OCI-LY7 (cell line): Measurements from ENCODE around the gene KIF6.

Experiments used
- EZH2phosphoT487 ChIP-seq: fragments of 200-600 bp; sonication (generic); IDR thresholded peaks from 2 replicates; pipeline ENCODE4 v1.6.1; 2018; ENCODE audit warnings: low read depth, borderline replicate concordance, mild to moderate bottlenecking, mixed run types, antibody characterized with exemption, low read length, moderate library complexity, mixed read lengths
- TF ChIP-seq, protein P1 (sequence below): fragments of 200-600 bp; sonication (generic); conservative IDR thresholded peaks from 2 replicates; pipeline ENCODE4 v1.5.1; 2014; ENCODE audit warnings: mild to moderate bottlenecking, antibody characterized with exemption, low read length, moderate library complexity, mixed read lengths

DNA sequence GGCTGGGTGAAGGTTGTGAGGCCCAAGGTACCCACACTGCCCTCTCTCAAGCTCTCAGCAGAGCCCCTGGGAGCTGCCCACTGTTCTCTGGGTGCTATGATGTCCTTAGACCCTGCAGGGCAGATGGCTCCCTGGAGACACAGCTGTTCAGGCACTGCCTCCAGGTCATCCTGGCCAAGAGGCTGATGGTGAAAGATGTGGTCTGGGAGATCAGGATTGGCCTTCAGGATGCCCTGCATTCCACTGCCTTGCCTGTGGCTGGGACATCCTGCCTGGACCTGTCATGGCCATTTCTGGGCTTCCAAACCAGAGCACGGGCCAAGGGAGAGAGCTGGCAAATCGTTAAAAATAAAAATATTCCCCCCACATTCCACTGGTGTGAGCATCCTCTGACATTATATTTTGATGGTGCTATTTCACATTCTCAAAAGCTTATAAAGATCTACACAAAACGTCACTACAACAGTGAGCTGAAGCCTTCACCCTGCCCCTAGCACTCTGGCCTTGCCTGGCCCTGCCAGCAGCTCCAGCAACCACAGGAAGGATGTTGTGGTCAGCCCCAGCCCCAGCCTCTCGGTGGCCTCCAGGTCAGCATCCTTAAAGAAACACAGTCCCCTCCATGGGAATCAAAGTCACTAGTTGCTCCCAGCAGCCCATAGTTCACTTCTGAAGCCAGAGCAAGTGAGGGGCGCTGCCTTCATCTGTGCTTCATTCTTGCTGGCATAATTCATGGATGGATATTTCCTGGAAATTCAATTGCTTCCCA lies 389.2 kb downstream of the KIF6 start:
- TF ChIP-seq, protein P1, sequence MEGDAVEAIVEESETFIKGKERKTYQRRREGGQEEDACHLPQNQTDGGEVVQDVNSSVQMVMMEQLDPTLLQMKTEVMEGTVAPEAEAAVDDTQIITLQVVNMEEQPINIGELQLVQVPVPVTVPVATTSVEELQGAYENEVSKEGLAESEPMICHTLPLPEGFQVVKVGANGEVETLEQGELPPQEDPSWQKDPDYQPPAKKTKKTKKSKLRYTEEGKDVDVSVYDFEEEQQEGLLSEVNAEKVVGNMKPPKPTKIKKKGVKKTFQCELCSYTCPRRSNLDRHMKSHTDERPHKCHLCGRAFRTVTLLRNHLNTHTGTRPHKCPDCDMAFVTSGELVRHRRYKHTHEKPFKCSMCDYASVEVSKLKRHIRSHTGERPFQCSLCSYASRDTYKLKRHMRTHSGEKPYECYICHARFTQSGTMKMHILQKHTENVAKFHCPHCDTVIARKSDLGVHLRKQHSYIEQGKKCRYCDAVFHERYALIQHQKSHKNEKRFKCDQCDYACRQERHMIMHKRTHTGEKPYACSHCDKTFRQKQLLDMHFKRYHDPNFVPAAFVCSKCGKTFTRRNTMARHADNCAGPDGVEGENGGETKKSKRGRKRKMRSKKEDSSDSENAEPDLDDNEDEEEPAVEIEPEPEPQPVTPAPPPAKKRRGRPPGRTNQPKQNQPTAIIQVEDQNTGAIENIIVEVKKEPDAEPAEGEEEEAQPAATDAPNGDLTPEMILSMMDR: no peak
- no peak for TF ChIP-seq EZH2phosphoT487
